Brain microvascular endothelial cell (primary cell): ENCODE data around the gene CRB2.

Source experiments
- DNase-seq: peaks from one replicate; pipeline ENCODE4 v3.0.0-alpha.2; 2020
- H3K27ac ChIP-seq: fragments of 250-450 bp; sonication (Bioruptor Pico); 2 replicates; pipeline ENCODE4 v1.5.1; 2020; ENCODE audit warnings: mild to moderate bottlenecking, moderate library complexity
- H3K27me3 ChIP-seq: fragments of 250-450 bp; sonication (Bioruptor Pico); replicated peaks from 2 replicates; pipeline ENCODE4 v1.5.1; 2020; ENCODE audit warnings: mild to moderate bottlenecking
- H3K36me3 ChIP-seq: fragments of 250-450 bp; sonication (Bioruptor Pico); replicated peaks from 2 replicates; pipeline ENCODE4 v1.5.1; 2020; ENCODE audit warnings: mild to moderate bottlenecking
- H3K4me3 ChIP-seq: 2 replicates; pipeline ENCODE4 v1.5.1; 2011; ENCODE audit warnings: low read depth, mild to moderate bottlenecking, control low read depth, low read length, moderate library complexity
- CTCF ChIP-seq: IDR thresholded peaks from 2 replicates; pipeline ENCODE4 v1.5.1; 2011; ENCODE audit warnings: low read depth, mild to moderate bottlenecking, moderate library complexity, low read length, control low read depth, inconsistent platforms; ENCODE audit errors: missing control alignments
- in situ Hi-C: cut with HindIII; loops from 2 replicates; pipeline ENCODE4 v1.10.0; 2017; ENCODE audit warnings: low sequenced_read_pairs, low pct_ligation_motif_present

The CRB2 gene

DNA sequence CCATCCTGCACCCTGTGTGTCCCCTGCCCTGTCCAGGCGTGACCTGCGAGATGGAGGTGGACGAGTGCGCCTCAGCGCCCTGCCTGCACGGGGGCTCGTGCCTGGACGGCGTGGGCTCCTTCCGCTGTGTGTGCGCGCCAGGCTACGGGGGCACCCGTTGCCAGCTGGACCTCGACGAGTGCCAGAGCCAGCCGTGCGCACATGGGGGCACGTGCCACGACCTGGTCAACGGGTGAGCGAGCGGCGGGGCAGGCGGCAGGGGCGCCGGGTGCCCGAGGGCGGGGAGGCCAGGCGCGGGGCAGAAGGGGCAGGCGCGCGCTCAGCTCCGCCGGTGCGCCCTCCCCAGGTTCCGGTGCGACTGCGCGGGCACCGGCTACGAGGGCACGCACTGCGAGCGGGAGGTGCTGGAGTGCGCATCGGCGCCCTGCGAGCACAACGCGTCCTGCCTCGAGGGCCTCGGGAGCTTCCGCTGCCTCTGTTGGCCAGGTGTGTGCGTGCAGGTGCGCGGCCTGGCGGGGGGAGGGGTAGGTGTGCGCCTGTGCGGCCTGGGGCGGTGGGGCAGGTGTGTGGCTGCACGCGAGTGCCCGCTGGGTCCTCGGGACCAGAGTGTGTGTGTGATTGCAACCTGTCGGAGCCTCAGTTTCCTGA lies 10.0 kb downstream of the CRB2 start:
- Histone ChIP-seq H3K27ac (no peak overlapping the region), H3K27me3 (peaks cover 14% of the 10 kb centered on the region), H3K36me3 (no peaks in the 10 kb centered on the region), H3K4me3 (no peak overlapping the region)
- no peak for DNase-seq
- TF ChIP-seq CTCF: no peak
- in situ Hi-C loops: no loop called here

DNA sequence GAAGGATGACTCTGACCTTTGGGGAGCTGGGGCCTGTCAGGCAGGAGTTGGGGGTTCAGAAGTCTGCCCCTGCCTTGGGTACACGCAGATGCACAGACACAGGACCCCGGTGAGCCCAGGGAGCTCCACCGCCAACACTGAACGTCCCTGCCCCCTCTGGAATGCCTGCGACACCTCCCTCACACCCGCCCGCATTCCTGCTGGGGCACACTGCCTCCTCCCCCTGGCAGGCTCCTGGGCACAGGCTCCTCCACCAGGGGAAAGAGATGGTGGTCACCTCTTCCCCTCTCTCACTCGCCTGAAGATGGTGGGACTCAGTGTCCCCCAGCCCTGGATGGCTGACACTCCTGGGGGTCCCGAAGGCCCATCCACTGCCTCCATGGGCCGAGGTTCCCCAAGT lies 12.0 kb downstream of the CRB2 start:
- no peak for TF ChIP-seq CTCF
- in situ Hi-C loops: no loop called here
- Histone ChIP-seq H3K36me3 (no peaks in the 10 kb centered on the region), H3K27ac (no peak overlapping the region), H3K4me3 (no peak overlapping the region), H3K27me3 (peaks cover 32% of the 10 kb centered on the region)
- no peak for DNase-seq

DNA sequence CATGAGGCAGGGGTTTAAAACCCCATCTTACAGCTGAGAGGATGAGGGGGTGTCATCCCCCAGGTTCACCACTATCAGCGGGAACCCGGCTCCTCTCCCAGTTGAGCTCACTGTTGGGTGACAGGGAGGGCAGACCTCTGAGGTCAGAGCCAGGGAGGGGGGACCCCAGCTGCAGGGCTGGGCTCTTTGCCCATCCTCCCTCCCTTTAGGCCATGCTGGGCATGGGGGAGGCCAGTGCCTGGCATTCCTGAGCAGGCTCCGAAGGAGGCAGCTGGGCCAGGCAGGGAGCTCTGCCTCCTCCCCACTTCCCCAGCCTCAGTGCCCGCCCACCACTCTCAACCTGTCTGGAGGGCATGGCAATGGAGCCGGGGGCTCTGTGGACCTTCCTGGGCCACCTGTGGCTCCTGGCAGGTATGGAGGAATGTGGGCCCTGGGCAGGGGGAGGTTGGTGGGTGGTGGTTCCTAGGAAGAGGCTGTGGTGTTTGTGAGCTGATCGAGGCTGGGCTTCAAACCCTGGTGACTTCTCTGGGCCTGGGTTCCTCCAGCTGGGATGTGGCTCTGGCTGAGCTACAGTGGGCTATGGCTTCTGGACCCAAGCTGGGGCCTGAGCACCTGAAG lies 12.6 kb downstream of the CRB2 start:
- no peak for TF ChIP-seq CTCF
- no peak overlapping the region for H3K27ac ChIP-seq
- in situ Hi-C loops: no loop called here
- DNase-seq: no peak
- peaks cover 39% of the 10 kb centered on the region for H3K27me3 ChIP-seq
- H3K36me3 ChIP-seq: no peaks in the 10 kb centered on the region
- no peak overlapping the region for H3K4me3 ChIP-seq

DNA sequence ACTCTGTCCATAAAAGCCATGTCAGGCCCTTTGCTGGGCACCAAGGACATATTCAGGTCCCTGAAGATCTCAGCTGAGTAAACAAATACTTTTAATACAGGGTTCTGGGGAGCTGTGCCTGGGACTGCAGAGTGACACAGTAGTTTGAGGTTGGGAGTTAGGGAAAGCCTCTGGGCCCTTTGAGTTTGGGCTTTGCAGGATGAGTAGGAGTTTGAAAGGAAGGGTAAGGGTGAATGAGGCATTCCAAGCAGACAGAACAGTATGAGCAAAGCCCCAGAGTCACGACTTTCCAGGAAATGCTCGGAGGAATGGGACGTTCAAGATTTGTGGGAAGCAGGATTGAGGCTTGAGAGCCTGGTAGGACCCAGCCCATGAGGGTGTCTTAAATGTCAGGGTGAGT lies 13.3 kb downstream of the CRB2 start:
- TF ChIP-seq CTCF: no peak
- Histone ChIP-seq H3K27me3 (peaks cover 45% of the 10 kb centered on the region), H3K27ac (no peak overlapping the region), H3K36me3 (no peaks in the 10 kb centered on the region), H3K4me3 (no peak overlapping the region)
- in situ Hi-C loops: no loop called here
- DNase-seq: no peak

DNA sequence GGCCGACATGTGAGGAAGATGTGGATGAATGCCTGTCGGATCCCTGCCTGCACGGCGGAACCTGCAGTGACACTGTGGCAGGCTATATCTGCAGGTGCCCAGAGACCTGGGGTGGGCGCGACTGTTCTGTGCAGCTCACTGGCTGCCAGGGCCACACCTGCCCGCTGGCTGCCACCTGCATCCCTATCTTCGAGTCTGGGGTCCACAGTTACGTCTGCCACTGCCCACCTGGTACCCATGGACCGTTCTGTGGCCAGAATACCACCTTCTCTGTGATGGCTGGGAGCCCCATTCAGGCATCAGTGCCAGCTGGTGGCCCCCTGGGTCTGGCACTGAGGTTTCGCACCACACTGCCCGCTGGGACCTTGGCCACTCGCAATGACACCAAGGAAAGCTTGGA lies 14.1 kb downstream of the CRB2 start:
- no peak for DNase-seq
- Histone ChIP-seq H3K27me3 (peaks cover 53% of the 10 kb centered on the region), H3K27ac (no peak overlapping the region), H3K36me3 (no peaks in the 10 kb centered on the region), H3K4me3 (no peak overlapping the region)
- in situ Hi-C loops: no loop called here
- no peak for TF ChIP-seq CTCF
